Hepatocyte (in vitro differentiated cells): Measurements from ENCODE around the gene RGS6. TPM values are rescaled to one million over a fixed set of nuclear protein-coding genes. Genes with fewer than 3 reads are reported as not detected.

Experiments
- DNase-seq: peaks from one replicate; pipeline ENCODE4 v3.0.0-alpha.2; 2016; ENCODE audit warnings: low spot score
- H2AFZ ChIP-seq: fragments of 200-600 bp; sonication (generic); 2 replicates; pipeline ENCODE4 v1.6.0; 2016; ENCODE audit warnings: antibody characterized with exemption, mild to moderate bottlenecking
- H3K27ac ChIP-seq: fragments of 200-600 bp; sonication (generic); 2 replicates; pipeline ENCODE4 v1.5.1; 2016; ENCODE audit warnings: mild to moderate bottlenecking
- H3K27me3 ChIP-seq: fragments of 200-600 bp; sonication (generic); 2 replicates; pipeline ENCODE4 v1.6.1; 2016
- H3K36me3 ChIP-seq: fragments of 200-600 bp; sonication (generic); replicated peaks from 2 replicates; pipeline ENCODE4 v1.5.1; 2016; ENCODE audit warnings: low read depth; ENCODE audit not compliant: insufficient read depth
- H3K4me1 ChIP-seq: fragments of 200-600 bp; sonication (generic); 2 replicates; pipeline ENCODE4 v1.5.1; 2016; ENCODE audit warnings: mild to moderate bottlenecking, moderate library complexity; ENCODE audit not compliant: insufficient read depth
- H3K4me2 ChIP-seq: fragments of 200-600 bp; sonication (generic); 2 replicates; pipeline ENCODE4 v1.6.0; 2016
- H3K4me3 ChIP-seq: fragments of 200-600 bp; sonication (generic); 2 replicates; pipeline ENCODE4 v1.5.1; 2016; ENCODE audit warnings: mild to moderate bottlenecking
- H3K79me2 ChIP-seq: fragments of 200-600 bp; sonication (generic); 2 replicates; pipeline ENCODE4 v1.6.0; 2017; ENCODE audit warnings: mild to moderate bottlenecking
- H3K9me2 ChIP-seq: fragments of 200-600 bp; sonication (generic); replicated peaks from 2 replicates; pipeline ENCODE4 v1.6.0; 2017; ENCODE audit warnings: mild to moderate bottlenecking; ENCODE audit not compliant: insufficient read depth
- H3K9me3 ChIP-seq: fragments of 200-600 bp; sonication (generic); 2 replicates; pipeline ENCODE4 v1.5.1; 2016; ENCODE audit warnings: low read depth, mild to moderate bottlenecking
- H4K20me1 ChIP-seq: fragments of 200-600 bp; sonication (generic); 2 replicates; pipeline ENCODE4 v1.6.0; 2016; ENCODE audit warnings: mild to moderate bottlenecking; ENCODE audit not compliant: insufficient read depth, poor library complexity, severe bottlenecking
- CTCF ChIP-seq: fragments of 200-600 bp; sonication (generic); IDR thresholded peaks from 2 replicates; pipeline ENCODE4 v1.5.1; 2016; ENCODE audit warnings: antibody characterized with exemption, mild to moderate bottlenecking; ENCODE audit not compliant: poor library complexity
- EZH2 ChIP-seq: fragments of 200-600 bp; sonication (generic); IDR thresholded peaks from 2 replicates; pipeline ENCODE4 v1.6.1; 2016; ENCODE audit warnings: antibody characterized with exemption, mild to moderate bottlenecking, borderline replicate concordance
- EZH2phosphoT487 ChIP-seq: fragments of 200-600 bp; sonication (generic); IDR thresholded peaks from one replicate; pipeline ENCODE4 v1.6.1; 2018; ENCODE audit warnings: antibody characterized with exemption, mild to moderate bottlenecking, low read depth, moderate library complexity; ENCODE audit not compliant: unreplicated experiment, severe bottlenecking
- WGBS: methylation state at CpG from one replicate; pipeline ENCODE4 v1.1.6; 2016; ENCODE audit warnings: low lambda C conversion rate; ENCODE audit errors: missing lambda C conversion rate; 5-methylcytosine and 5-hydroxymethylcytosine counted together
- polyA plus RNA-seq: library from polyadenylated mRNA; unstranded; fragments of >200 nt; fragmentation: Nextera tagmentation; extraction: Ambion mirVana; gene quantifications from 2 replicates; pipeline ENCODE4 v1.2.1, GENCODE V29; 2016
- total RNA-seq: library from RNA; depleted of rRNA; stranded (reverse); fragments of >200 nt; gene quantifications from 2 replicates; pipeline ENCODE4 v1.2.3, GENCODE V29; 2014

RGS6 gene
- total and polyA plus RNA-seq, 2 experiments from 2014 or later, result 0.25 to 0.87 TPM

- Histone ChIP-seq H3K36me3 (no peaks in the 10 kb centered on the region), H3K4me3 (no peak overlapping the region), H3K27ac (no peak overlapping the region), H3K27me3 (no peaks in the 10 kb centered on the region), H3K4me1 (no peaks in the 10 kb centered on the region), H3K9me3 (no peaks in the 10 kb centered on the region), H3K79me2 (no peaks in the 10 kb centered on the region), H3K9me2 (no peaks in the 10 kb centered on the region), H3K4me2 (no peak overlapping the region), H2AFZ (no peak overlapping the region), H4K20me1 (no peaks in the 10 kb centered on the region)
- TF ChIP-seq CTCF (no peak), EZH2 (no peak), EZH2phosphoT487 (no peak)
- WGBS, result 95% methylated on average over 2 of the region's 2 CpGs
- no peak for DNase-seq
These were observed 330.5 kb downstream of the RGS6 start for GRCh38 chr14:72262771-72263170.

GRCh38 chr14:72264716-72265115, 332.5 kb downstream of the RGS6 start:
- no peak overlapping the region for H3K4me3 ChIP-seq
- no peak for TF ChIP-seq EZH2
- H3K79me2 ChIP-seq, result no peaks in the 10 kb centered on the region
- no peak overlapping the region for H2AFZ ChIP-seq
- H3K9me3 ChIP-seq, result no peaks in the 10 kb centered on the region
- no peak for DNase-seq
- no peaks in the 10 kb centered on the region for H3K36me3 ChIP-seq
- H3K27me3 ChIP-seq, result no peaks in the 10 kb centered on the region
- no peak overlapping the region for H3K27ac ChIP-seq
- H3K4me2 ChIP-seq, result no peak overlapping the region
- H4K20me1 ChIP-seq, result no peaks in the 10 kb centered on the region
- H3K9me2 ChIP-seq, result no peaks in the 10 kb centered on the region
- WGBS, result 77% methylated on average over 5 of the region's 5 CpGs
- no peaks in the 10 kb centered on the region for H3K4me1 ChIP-seq

GRCh38 chr14:72270147-72270727, 338.0 kb downstream of the RGS6 start:
- Histone ChIP-seq H3K4me2 (no peak overlapping the region), H3K4me1 (no peaks in the 10 kb centered on the region), H2AFZ (no peak overlapping the region), H3K79me2 (no peaks in the 10 kb centered on the region), H3K27ac (no peak overlapping the region), H3K9me3 (no peaks in the 10 kb centered on the region), H3K27me3 (no peaks in the 10 kb centered on the region), H3K9me2 (no peaks in the 10 kb centered on the region), H4K20me1 (no peaks in the 10 kb centered on the region), H3K4me3 (no peak overlapping the region), H3K36me3 (no peaks in the 10 kb centered on the region)
- no peak for DNase-seq
- no peak for TF ChIP-seq CTCF
- no peak for TF ChIP-seq EZH2phosphoT487
- TF ChIP-seq EZH2, result no peak
- 51% methylated on average over 5 of the region's 5 CpGs for WGBS

GRCh38 chr14:72270749-72271148, 338.5 kb downstream of the RGS6 start:
- H2AFZ ChIP-seq, result no peak overlapping the region
- H3K9me3 ChIP-seq, result no peaks in the 10 kb centered on the region
- no peak overlapping the region for H3K4me2 ChIP-seq
- no peaks in the 10 kb centered on the region for H4K20me1 ChIP-seq
- H3K36me3 ChIP-seq, result no peaks in the 10 kb centered on the region
- TF ChIP-seq EZH2, result no peak
- 88% methylated on average over 3 of the region's 3 CpGs for WGBS
- H3K27ac ChIP-seq, result no peak overlapping the region
- no peaks in the 10 kb centered on the region for H3K9me2 ChIP-seq
- no peaks in the 10 kb centered on the region for H3K27me3 ChIP-seq
- no peak for DNase-seq
- H3K79me2 ChIP-seq, result no peaks in the 10 kb centered on the region
- H3K4me1 ChIP-seq, result no peaks in the 10 kb centered on the region
- no peak overlapping the region for H3K4me3 ChIP-seq
